MCF 10A (cell line): ENCODE results near the gene ROBO2. TPM values are rescaled to one million over a fixed set of nuclear protein-coding genes. Genes with fewer than 3 reads are reported as not detected.

Experiments used
- BruUV-seq: library from RNA; stranded (reverse); fragments of 400-500 nt; replicated peaks from 2 replicates; lab custom pipeline; 2021; lab: Mats Ljungman, UMichigan
- CTCF ChIA-PET: fragments of 300-600 bp; sonication (Branson Sonifier 250); formaldehyde crosslinking; extraction: SDS; loops from one replicate; lab custom pipeline; 2021; ENCODE audit warnings: antibody characterized with exemption, inconsistent platforms; lab: Yijun Ruan, JAX
- POLR2A ChIA-PET: fragments of 300-600, 350-650 bp; sonication (Branson Sonifier 250); formaldehyde crosslinking; extraction: SDS; loops from one replicate; lab custom pipeline; 2020; ENCODE audit warnings: antibody characterized with exemption, inconsistent platforms; lab: Yijun Ruan, JAX
- DNase-seq: peaks from one replicate; pipeline ENCODE4 v3.0.0-alpha.2; 2018; ENCODE audit not compliant: unreplicated experiment
- H3K27ac Mint-ChIP-seq: one replicate; pipeline ENCODE4 v1.8.0; 2022; ENCODE audit warnings: mild to moderate bottlenecking, low read depth, mixed read lengths; ENCODE audit not compliant: unreplicated experiment
- H3K27me3 Mint-ChIP-seq: one replicate; pipeline ENCODE4 v1.8.0; 2022; ENCODE audit warnings: mixed read lengths; ENCODE audit not compliant: insufficient read depth, unreplicated experiment
- H3K36me3 Mint-ChIP-seq: one replicate; pipeline ENCODE4 v1.8.0; 2022; ENCODE audit warnings: mild to moderate bottlenecking, moderate library complexity, mixed read lengths; ENCODE audit not compliant: insufficient read depth, unreplicated experiment
- H3K4me1 Mint-ChIP-seq: one replicate; pipeline ENCODE4 v1.8.0; 2022; ENCODE audit warnings: mixed read lengths; ENCODE audit not compliant: insufficient read depth, unreplicated experiment
- H3K4me3 Mint-ChIP-seq: one replicate; pipeline ENCODE4 v1.8.0; 2022; ENCODE audit warnings: mild to moderate bottlenecking, moderate library complexity, mixed read lengths; ENCODE audit not compliant: unreplicated experiment
- H3K9me3 Mint-ChIP-seq: one replicate; pipeline ENCODE4 v1.8.0; 2022; ENCODE audit warnings: mixed read lengths; ENCODE audit not compliant: unreplicated experiment
- CTCF ChIP-seq: fragments of 200-600 bp; IDR thresholded peaks from one replicate; pipeline ENCODE4 v1.8.0; 2022; ENCODE audit warnings: antibody characterized with exemption, mild to moderate bottlenecking; ENCODE audit not compliant: unreplicated experiment
- intact Hi-C: fragments of 100-400 bp; cut with micrococcal nuclease; formaldehyde crosslinking; loops from 2 replicates; pipeline ENCODE4 v1.14.1; 2022
- total RNA-seq: library from RNA; stranded (reverse); gene quantifications from 2 replicates; pipeline ENCODE4 v1.2.3, GENCODE V29; 2022

ROBO2 gene
- total RNA-seq, 1 experiment from 2014 or later = not detected

- intact Hi-C loops = no loop called here
- Mint-ChIP-seq H3K27me3 (peaks cover 49% of the 10 kb centered on the region), H3K9me3 (no peaks in the 10 kb centered on the region), H3K4me3 (no peak overlapping the region), H3K4me1 (no peaks in the 10 kb centered on the region), H3K27ac (no peak overlapping the region), H3K36me3 (no peaks in the 10 kb centered on the region)
- DNase-seq = no peak
- no peak for TF ChIP-seq CTCF
- CTCF ChIA-PET = no interaction called here
- no TSS peak for BruUV-seq
- POLR2A ChIA-PET = no interaction called here
Observed at GRCh38 chr3:77279276-77279675, 239.4 kb downstream of the ROBO2 start.

- H3K36me3 Mint-ChIP-seq = no peaks in the 10 kb centered on the region
- H3K27ac Mint-ChIP-seq = no peak overlapping the region
- TF ChIP-seq CTCF = no peak
- ChIA-PET CTCF (no interaction called here), POLR2A (no interaction called here)
- no TSS peak for BruUV-seq
- no peak overlapping the region for H3K4me3 Mint-ChIP-seq
- no peaks in the 10 kb centered on the region for H3K9me3 Mint-ChIP-seq
- no peak for DNase-seq
- peaks cover 57% of the 10 kb centered on the region for H3K27me3 Mint-ChIP-seq
- intact Hi-C loops = no loop called here
- no peaks in the 10 kb centered on the region for H3K4me1 Mint-ChIP-seq
Observed at GRCh38 chr3:77281721-77282120, 241.8 kb downstream of the ROBO2 start.

GRCh38 chr3:77283108-77283507, 243.2 kb downstream of the ROBO2 start:
- ChIA-PET POLR2A (interaction anchor here (0.5 kb wide), 1 partner anchor 35 kb away, joined by 3 read pairs; no protein-coding TSS in a partner anchor), CTCF (interaction anchor here (0.6 kb wide), 2 partner anchors 623 to 653 kb away, joined by 3 read pairs; no protein-coding TSS in a partner anchor)
- no peak for DNase-seq
- Mint-ChIP-seq H3K4me1 (no peaks in the 10 kb centered on the region), H3K9me3 (no peaks in the 10 kb centered on the region), H3K27ac (no peak overlapping the region), H3K36me3 (no peaks in the 10 kb centered on the region), H3K4me3 (no peak overlapping the region), H3K27me3 (peaks cover 57% of the 10 kb centered on the region)
- BruUV-seq = no TSS peak
- TF ChIP-seq CTCF = no peak
- intact Hi-C loops = no loop called here

- H3K27ac Mint-ChIP-seq = no peak overlapping the region
- DNase-seq = no peak
- no peaks in the 10 kb centered on the region for H3K36me3 Mint-ChIP-seq
- BruUV-seq = no TSS peak
- TF ChIP-seq CTCF = no peak
- CTCF ChIA-PET = no interaction called here
- POLR2A ChIA-PET = no interaction called here
- H3K4me3 Mint-ChIP-seq = no peak overlapping the region
- H3K9me3 Mint-ChIP-seq = no peaks in the 10 kb centered on the region
- H3K27me3 Mint-ChIP-seq = peaks cover 50% of the 10 kb centered on the region
- H3K4me1 Mint-ChIP-seq = no peaks in the 10 kb centered on the region
- intact Hi-C loops = no loop called here
Observed at GRCh38 chr3:77288348-77288747, 248.4 kb downstream of the ROBO2 start.
